ENCODE results near the gene DCPS. TPM values are rescaled to one million over a fixed set of nuclear protein-coding genes. Genes with fewer than 3 reads are reported as not detected.
"Not testable (repeated sequence)": the region's sequence is repeated elsewhere in the genome, so short reads cannot be mapped to it uniquely, and the experiment has no call there.

Gene DCPS
- 10 to 100 TPM; 13.9 to 17.0 (median 16.0) TPM for polyA plus RNA-seq (ENCODE audit: insufficient read length in 3 of 3)

GRCh38 chr11:126303623-126304456 lies at the start of gene DCPS:
Gene DCPS, plus strand, starts transcription at chr11:126304060. Its CDS starts 21 bp downstream, at chr11:126304081.
- DNase-seq (ENCODE audit: low read depth in 3 of 3, low spot score in 2 of 3) = peak; percentile 75 to 86 (median 81)

- DNase-seq (ENCODE audit: low read depth in 3 of 3, low spot score in 2 of 3) = no peak
Observed at GRCh38 chr11:126254819-126255218, 49.0 kb upstream of the DCPS start.

- not testable (repeated sequence) for DNase-seq (ENCODE audit: low read depth in 3 of 3, low spot score in 2 of 3)
Observed at GRCh38 chr11:126255507-126255906, 48.4 kb upstream of the DCPS start.

GRCh38 chr11:126256216-126256615 lies 47.6 kb upstream of the DCPS start:
- no peak for DNase-seq (ENCODE audit: low read depth in 3 of 3, low spot score in 2 of 3)

- no peak for DNase-seq (ENCODE audit: low read depth in 3 of 3, low spot score in 2 of 3)
Observed at GRCh38 chr11:126257144-126257543, 46.7 kb upstream of the DCPS start.

GRCh38 chr11:126257764-126258163 lies 46.1 kb upstream of the DCPS start:
- DNase-seq (ENCODE audit: low read depth in 3 of 3, low spot score in 2 of 3) = no peak

GRCh38 chr11:126262216-126262615 lies 41.6 kb upstream of the DCPS start:
- DNase-seq (ENCODE audit: low read depth in 3 of 3, low spot score in 2 of 3) = no peak

GRCh38 chr11:126263489-126263888 lies 40.4 kb upstream of the DCPS start:
- no peak for DNase-seq (ENCODE audit: low read depth in 3 of 3, low spot score in 2 of 3)

GRCh38 chr11:126265811-126266210 lies 38.0 kb upstream of the DCPS start:
- no peak for DNase-seq (ENCODE audit: low read depth in 3 of 3, low spot score in 2 of 3)

GRCh38 chr11:126267650-126268049 lies 36.2 kb upstream of the DCPS start:
- DNase-seq (ENCODE audit: low read depth in 3 of 3, low spot score in 2 of 3) = no peak

GRCh38 chr11:126268361-126268707 lies 35.5 kb upstream of the DCPS start:
- DNase-seq (ENCODE audit: low read depth in 3 of 3, low spot score in 2 of 3) = no peak

- DNase-seq (ENCODE audit: low read depth in 3 of 3, low spot score in 2 of 3) = peak; percentile 90 to 97 (median 96)
Observed at GRCh38 chr11:126268708-126269579, 34.9 kb upstream of the DCPS start, which contains the start of the genes FOXRED1 and SRPRA. Gene FOXRED1, plus strand, starts transcription at chr11:126269154. Its CDS starts 53 bp downstream, at chr11:126269207. Gene SRPRA, minus strand, starts transcription at chr11:126268895. Its CDS starts 91 bp downstream, at chr11:126268804.

- DNase-seq (ENCODE audit: low read depth in 3 of 3, low spot score in 2 of 3) = no peak
Observed at GRCh38 chr11:126277322-126277721, 26.5 kb upstream of the DCPS start.

- no peak for DNase-seq (ENCODE audit: low read depth in 3 of 3, low spot score in 2 of 3)
Observed at GRCh38 chr11:126277780-126278179, 26.1 kb upstream of the DCPS start.

- no peak for DNase-seq (ENCODE audit: low read depth in 3 of 3, low spot score in 2 of 3)
Observed at GRCh38 chr11:126279191-126279590, 24.7 kb upstream of the DCPS start.

- DNase-seq (ENCODE audit: low read depth in 3 of 3, low spot score in 2 of 3) = no peak
Observed at GRCh38 chr11:126280595-126280994, 23.3 kb upstream of the DCPS start.

GRCh38 chr11:126281245-126281644 lies 22.6 kb upstream of the DCPS start:
- DNase-seq (ENCODE audit: low read depth in 3 of 3, low spot score in 2 of 3) = no peak

GRCh38 chr11:126281666-126282175 lies 22.1 kb upstream of the DCPS start:
- no peak for DNase-seq (ENCODE audit: low read depth in 3 of 3, low spot score in 2 of 3)

- no peak for DNase-seq (ENCODE audit: low read depth in 3 of 3, low spot score in 2 of 3)
Observed at GRCh38 chr11:126282361-126282735, 21.5 kb upstream of the DCPS start.

- DNase-seq (ENCODE audit: low read depth in 3 of 3, low spot score in 2 of 3) = peak in 1 of 3 donors; percentile 45
Observed at GRCh38 chr11:126282736-126283591, 20.9 kb upstream of the DCPS start, which contains the start of gene TIRAP. Gene TIRAP, plus strand, starts transcription at chr11:126283093. Its CDS starts 7,802 bp downstream, at chr11:126290895.
